Activated T-cell treated with anti-CD3 and anti-CD28 coated beads for 24 hours (primary cell): ENCODE data around the gene RXRB.

Experiments used
- DNase-seq: peaks from one replicate; pipeline ENCODE4 v3.0.0-alpha.2; 2020; ENCODE audit warnings: low read depth

Gene RXRB

DNA sequence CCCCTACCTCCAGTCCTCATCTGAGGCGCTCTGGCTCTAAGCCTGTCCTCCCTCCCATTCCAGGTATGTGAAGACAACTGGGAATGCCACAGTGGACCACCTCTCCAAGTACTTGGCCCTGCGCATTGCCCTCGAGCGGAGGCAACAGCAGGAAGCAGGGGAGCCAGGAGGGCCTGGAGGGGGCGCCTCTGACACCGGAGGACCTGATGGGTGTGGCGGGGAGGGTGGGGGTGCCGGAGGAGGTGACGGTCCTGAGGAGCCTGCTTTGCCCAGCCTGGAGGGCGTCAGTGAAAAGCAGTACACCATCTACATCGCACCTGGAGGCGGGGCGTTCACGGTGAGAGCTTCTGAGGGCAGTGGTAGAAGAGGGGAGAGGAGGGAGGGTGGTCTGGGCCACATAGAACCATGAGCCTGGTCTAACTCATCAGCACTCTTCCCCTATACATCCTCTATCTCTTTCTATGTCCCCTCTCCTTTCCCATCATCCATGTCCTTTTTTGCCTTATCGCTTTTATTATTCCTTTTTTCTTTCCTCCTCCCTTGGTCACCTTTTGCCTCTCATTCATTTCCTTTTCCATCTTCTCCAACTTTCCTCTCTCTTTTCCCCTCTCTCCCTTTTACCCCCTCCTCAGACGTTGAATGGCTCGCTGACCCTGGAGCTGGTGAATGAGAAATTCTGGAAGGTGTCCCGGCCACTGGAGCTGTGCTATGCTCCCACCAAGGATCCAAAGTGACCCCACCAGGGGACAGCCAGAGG, 11.4 kb upstream of the RXRB start:
- no peak for DNase-seq

DNA sequence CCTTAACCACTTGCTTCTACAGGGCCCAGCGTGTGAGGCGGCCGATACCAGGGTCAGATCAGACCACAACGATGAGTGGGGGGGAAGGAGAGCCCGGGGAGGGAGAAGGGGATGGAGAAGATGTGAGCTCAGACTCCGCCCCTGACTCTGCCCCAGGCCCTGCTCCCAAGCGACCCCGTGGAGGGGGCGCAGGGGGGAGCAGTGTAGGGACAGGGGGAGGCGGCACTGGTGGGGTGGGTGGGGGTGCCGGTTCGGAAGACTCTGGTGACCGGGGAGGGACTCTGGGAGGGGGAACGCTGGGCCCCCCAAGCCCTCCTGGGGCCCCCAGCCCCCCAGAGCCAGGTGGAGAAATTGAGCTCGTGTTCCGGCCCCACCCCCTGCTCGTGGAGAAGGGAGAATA, 10.7 kb upstream of the RXRB start:
- no peak for DNase-seq

GRCh38 chr6:33209856-33210255, 9.4 kb upstream of the RXRB start:
- DNase-seq, result no peak

GRCh38 chr6:33208091-33208967, 7.9 kb upstream of the RXRB start, which contains the start of gene RING1:
Gene RING1, plus strand, starts transcription at chr6:33208500. Its CDS starts 323 bp downstream, at chr6:33208823.
- DNase-seq, result peak; percentile 81

- DNase-seq, result no peak
Observed at GRCh38 chr6:33207552-33208090, 7.2 kb upstream of the RXRB start.

- DNase-seq, result no peak
Observed at GRCh38 chr6:33206864-33207551, 6.5 kb upstream of the RXRB start.

GRCh38 chr6:33206027-33206863, 5.8 kb upstream of the RXRB start:
- DNase-seq, result no peak

DNA sequence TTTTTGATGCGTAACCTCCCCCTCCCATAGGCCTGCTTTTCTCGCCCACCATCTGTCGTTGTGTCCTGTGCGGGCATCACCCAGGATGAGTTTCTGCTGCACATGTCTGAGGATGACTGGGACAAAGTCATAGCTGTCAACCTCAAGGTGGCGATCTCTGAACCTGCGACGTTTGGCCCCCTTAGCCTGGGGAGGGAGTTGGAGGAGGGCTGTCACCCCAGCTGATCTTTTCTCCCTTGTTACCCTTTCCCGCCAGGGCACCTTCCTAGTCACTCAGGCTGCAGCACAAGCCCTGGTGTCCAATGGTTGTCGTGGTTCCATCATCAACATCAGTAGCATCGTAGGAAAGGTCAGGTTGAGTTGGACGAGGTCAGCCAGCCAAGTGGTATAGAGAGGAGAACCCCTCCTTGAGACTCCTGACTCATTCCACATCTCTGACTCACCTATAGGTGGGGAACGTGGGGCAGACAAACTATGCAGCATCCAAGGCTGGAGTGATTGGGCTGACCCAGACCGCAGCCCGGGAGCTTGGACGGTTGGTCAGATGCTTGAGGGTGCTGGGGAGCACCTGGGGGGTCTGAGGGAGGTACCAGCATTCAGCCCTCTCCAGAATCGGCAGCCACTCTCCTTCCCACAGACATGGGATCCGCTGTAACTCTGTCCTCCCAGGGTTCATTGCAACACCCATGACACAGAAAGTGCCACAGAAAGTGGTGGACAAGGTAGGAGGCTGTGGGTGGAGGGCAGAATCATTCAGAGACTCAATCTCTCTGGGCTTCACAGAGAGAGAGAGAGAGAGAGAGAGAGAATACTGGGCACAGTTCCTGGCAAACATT, 4.9 kb upstream of the RXRB start:
- DNase-seq, result no peak

DNA sequence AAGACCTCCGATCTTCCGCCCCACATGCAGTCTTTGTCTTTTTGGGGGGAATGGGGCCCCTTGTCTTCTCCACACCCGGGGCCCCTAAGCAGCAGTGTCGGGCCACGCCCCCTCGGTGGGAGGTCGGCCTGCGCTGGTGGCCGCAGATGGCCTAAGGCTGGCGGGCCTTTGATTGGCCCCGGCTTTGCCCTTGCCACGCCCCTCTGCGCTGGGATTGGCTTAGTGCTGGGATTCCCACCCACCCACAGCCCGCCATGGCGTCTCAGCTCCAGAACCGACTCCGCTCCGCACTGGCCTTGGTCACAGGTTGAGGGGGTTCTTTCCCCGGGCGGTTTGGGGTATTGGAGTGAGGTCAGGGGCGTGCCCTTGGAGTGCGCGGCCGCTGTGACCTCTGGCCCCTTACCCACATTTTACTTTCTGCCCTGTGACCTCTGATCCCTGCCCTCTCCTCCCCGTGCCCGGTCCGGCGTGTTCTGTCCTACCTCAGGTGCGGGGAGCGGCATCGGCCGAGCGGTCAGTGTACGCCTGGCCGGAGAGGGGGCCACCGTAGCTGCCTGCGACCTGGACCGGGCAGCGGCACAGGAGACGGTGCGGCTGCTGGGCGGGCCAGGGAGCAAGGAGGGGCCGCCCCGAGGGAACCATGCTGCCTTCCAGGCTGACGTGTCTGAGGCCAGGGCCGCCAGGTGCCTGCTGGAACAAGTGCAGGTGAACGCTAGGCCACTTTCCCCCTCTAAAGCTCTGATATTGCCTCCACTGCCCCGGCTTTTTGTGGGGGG, 4.1 kb upstream of the RXRB start, which contains the start of gene HSD17B8:
HSD17B8 (plus strand) TSS at position 241 of the 776 bp plus-strand sequence; CDS start at position 255, 14 bp downstream.
- peak; percentile 92 for DNase-seq

GRCh38 chr6:33204165-33204414, 3.6 kb upstream of the RXRB start:
- no peak for DNase-seq

DNA sequence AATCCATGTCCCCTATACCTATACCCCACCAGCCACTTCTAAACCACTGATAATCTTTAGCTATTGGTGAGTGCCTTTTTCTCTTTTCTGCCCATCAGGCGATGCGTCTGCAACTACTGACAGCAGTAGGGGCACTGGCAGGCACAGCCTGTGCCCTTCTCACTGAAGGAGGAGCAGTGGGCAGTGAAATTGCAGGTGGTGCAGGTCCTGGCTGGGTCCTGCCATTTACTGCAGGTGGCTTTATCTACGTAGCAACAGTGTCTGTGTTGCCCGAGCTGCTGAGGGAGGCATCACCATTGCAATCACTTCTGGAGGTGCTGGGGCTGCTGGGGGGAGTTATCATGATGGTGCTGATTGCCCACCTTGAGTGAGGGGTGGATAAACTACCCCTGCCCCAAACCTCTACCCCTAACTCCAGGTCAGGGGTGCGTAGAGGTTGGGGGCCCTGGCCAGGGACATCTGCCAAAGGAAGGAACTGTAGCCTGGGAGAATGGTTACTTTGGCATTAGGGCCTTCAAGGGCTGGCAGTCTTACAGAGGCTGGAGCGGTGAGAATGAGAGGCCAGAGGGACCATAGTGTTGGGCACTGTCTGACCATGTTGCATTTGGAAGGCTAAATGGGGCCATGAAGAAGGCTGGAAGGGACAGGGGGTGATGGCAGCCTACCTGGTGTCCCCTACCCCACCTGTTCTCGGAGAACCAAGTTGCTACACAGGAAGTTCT, 3.1 kb upstream of the RXRB start:
- DNase-seq, result no peak

GRCh38 chr6:33202799-33203198, 2.3 kb upstream of the RXRB start:
- DNase-seq, result no peak

DNA sequence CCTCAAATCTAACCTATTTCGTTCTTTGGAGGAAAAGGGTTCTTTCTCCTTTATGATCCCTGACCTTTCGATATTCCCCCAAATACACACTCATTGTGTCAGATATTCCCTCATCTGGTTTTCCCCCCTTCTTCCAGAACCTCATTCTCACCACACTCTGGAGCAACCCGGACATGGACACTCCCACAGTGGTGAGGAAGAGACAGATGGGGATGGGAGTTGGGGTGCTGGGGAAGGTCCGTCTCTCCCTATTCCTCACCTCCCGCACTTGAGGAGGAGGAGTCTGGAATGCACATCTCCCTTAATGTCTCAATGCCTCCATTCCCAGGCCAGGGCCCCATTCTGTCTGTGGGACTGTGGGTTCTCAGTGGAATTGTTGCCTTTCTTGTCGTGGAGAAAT, 1.5 kb upstream of the RXRB start:
- DNase-seq, result no peak

DNA sequence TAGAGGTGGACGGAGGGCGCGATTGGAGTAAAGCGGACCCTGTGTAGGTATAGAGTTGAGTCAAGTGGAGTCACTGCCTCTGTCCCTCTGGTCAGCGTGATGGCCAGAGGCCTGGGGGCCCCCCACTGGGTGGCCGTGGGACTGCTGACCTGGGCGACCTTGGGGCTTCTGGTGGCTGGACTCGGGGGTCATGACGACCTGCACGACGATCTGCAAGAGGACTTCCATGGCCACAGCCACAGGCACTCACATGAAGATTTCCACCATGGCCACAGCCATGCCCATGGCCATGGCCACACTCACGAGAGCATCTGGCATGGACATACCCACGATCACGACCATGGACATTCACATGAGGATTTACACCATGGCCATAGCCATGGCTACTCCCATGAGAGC, 681 bp upstream of the RXRB start:
- no peak for DNase-seq

GRCh38 chr6:33199687-33200218, 712 bp downstream of the RXRB start:
- peak; percentile 63 for DNase-seq

DNA sequence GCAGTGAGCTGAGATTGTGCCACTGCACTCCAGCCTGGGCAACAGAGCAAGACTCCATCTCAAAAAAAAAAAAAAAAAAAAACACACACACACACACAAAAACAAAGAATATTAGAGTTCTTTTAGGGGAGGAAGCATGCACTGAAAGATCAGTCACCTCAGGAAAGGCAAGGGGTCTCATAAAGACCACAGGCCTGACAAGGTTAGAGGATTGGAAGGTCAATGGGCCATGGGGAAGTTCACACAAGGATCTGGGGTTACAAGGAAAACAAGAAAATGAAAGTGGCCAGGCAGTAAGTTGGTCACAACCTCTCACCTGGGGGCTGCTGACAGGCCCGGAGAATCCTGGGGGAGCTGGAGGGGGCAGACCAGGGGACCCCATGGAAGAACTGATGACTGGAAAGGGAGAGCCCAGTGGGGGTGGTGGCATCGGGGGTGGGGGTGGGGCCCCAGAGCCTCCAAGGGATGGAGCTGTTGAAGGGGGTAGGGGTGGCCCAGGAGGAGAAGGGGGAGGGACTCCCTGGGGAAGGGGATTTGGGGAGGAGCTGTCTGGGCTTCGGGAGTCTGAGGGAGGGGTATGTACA, 1.5 kb downstream of the RXRB start:
- no peak for DNase-seq

DNA sequence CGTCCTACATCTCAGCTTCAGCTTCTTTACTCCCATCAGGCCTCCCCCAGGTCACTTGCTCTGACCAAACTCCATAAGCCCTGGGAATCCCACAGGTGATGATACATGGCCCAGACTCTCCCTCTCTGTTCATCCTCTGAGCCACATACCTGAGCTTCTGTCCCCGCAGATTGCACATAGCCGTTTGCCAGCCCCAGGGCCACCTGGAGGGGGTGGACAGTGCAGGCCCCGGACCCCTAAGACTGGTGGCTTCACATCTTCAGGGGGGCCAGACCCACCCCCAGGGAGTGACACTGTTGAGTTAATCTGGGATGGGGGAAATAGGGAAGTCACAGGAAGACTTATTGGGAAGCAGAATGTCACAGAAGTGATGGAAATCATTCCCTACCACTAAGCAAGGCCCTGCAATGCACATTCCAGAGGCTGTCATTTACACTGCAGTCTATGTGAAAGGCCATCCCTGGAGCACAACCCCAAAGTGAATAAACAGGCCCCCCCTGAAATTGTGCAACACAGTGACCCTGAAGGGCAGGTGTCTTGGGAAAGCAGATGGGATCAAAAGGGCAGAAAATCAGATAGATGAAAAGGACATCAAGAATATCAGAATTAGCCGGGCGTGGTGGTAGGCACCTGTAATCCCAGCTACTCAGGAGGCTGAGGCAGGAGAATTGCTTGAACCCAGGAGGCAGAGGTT, 2.2 kb downstream of the RXRB start:
- DNase-seq, result no peak
